ENCODE data around the gene CCDC178.

GRCh38 chr18:33212363-33212762 is 228.2 kb downstream of the CCDC178 start:
- no peak for TF ChIP-seq EZH2 (IDR thresholded peaks at IDR 0.05; ENCODE audit: low read length, missing control alignments)
- no peak for TF ChIP-seq CTCF (conservative IDR thresholded peaks at IDR 0.05 in 1 of 2, IDR thresholded peaks at IDR 0.05 in 1 of 2; ENCODE audit: low read depth in 1 of 2, low read length in 2 of 2)
